HG03354 (cell line): ENCODE results near the gene NCBP1.

ENCODE experiments used
- ATAC-seq: cut with Tn5 transposase; IDR thresholded peaks from one replicate; pipeline ENCODE4 v1.9.1; 2021; ENCODE audit warnings: mild to moderate bottlenecking; ENCODE audit not compliant: unreplicated experiment, poor library complexity, severe bottlenecking

NCBP1 gene

GRCh38 chr9:97705354-97705950 lies 71.8 kb downstream of the NCBP1 start:
- no peak for ATAC-seq

- ATAC-seq = no peak
Measured at GRCh38 chr9:97706246-97706645, 72.6 kb downstream of the NCBP1 start.

GRCh38 chr9:97710356-97711222 lies 77.0 kb downstream of the NCBP1 start:
- ATAC-seq = peak; percentile 81

GRCh38 chr9:97711223-97711626 lies 77.6 kb downstream of the NCBP1 start:
- no peak for ATAC-seq

GRCh38 chr9:97714435-97714834 lies 80.8 kb downstream of the NCBP1 start:
- no peak for ATAC-seq

- ATAC-seq = no peak
Measured at GRCh38 chr9:97717866-97718265, 84.2 kb downstream of the NCBP1 start.

GRCh38 chr9:97721396-97721795 lies 87.8 kb downstream of the NCBP1 start:
- no peak for ATAC-seq

GRCh38 chr9:97722331-97722730 lies 88.7 kb downstream of the NCBP1 start:
- ATAC-seq = no peak
